Adrenal gland (tissue), 12 donors: ENCODE measurements around the gene KPNA1. TPM values are rescaled to one million over a fixed set of nuclear protein-coding genes. Genes with fewer than 3 reads are reported as not detected.

Experiments
- DNase-seq, 7 donors: peaks; one replicate each; pipeline ENCODE4 v3.0.0-alpha.2; 2019 to 2020
- H3K27ac ChIP-seq, 5 donors: fragments of 200-600 bp; sonication (generic) in 4 of 5; 1 replicate in 3 of 5; 2 replicates in 2 of 5; pipeline versions ENCODE4 v1.5.1 to v1.8.0; 2016 to 2020; ENCODE audit warnings: mild to moderate bottlenecking in 1 of 5
- H3K27me3 ChIP-seq: fragments of 200-600 bp; 2 replicates; pipeline ENCODE4 v1.8.0; 2021
- H3K36me3 ChIP-seq, 2 donors: fragments of 200-600 bp; replicated peaks in 1 of 2; 1 replicate in 1 of 2; 2 replicates in 1 of 2; pipeline versions ENCODE4 v1.5.1 to v1.8.0; 2018 to 2022
- H3K4me1 ChIP-seq, 2 donors: fragments of 200-600 bp; replicated peaks in 1 of 2; 1 replicate in 1 of 2; 2 replicates in 1 of 2; pipeline versions ENCODE4 v1.5.1 to v1.8.0; 2018 to 2021
- H3K4me3 ChIP-seq, 4 donors: fragments of 200-600 bp; sonication (generic) in 3 of 4; one replicate each; pipeline ENCODE4 v1.5.1; 2016 to 2018
- H3K9me3 ChIP-seq, 3 donors: fragments of 200-600 bp; sonication (generic) in 1 of 3; replicated peaks in 1 of 3; 1 replicate in 2 of 3; 2 replicates in 1 of 3; pipeline versions ENCODE4 v1.5.1 to v1.8.0; 2016 to 2021
- POLR2A ChIP-seq, 2 donors: fragments of 450-650 bp; IDR thresholded peaks; one replicate each; pipeline ENCODE4 v1.6.1; 2017; ENCODE audit warnings: antibody characterized with exemption in 2 of 2, mild to moderate bottlenecking in 2 of 2, moderate library complexity in 1 of 2
- WGBS, 4 donors: extraction: QIAGEN DNeasy Blood & Tissue Kit in 2 of 4; methylation state at CpG; one replicate each; pipeline versions ENCODE4 v1.1.5 to v1.1.7; 2013 to 2017; 5-methylcytosine and 5-hydroxymethylcytosine counted together
- intact Hi-C, 2 donors: fragments of 100-400 bp; cut with DNase I; formaldehyde crosslinking; loops; one replicate each; pipeline versions ENCODE4 v1.14.1 to v1.15.0; 2022 to 2023
- polyA plus RNA-seq, 3 donors: library from polyadenylated mRNA; stranded (reverse); fragments of 200-250 nt in 2 of 3; fragments of 350-450 nt in 1 of 3; fragmentation: Illumina TruSeq in 1 of 3; extraction: RNeasy Lipid Tissue Mini Kit (QIAGEN cat#74804) in 1 of 3; gene quantifications; one replicate each; pipeline ENCODE4 v1.2.3, GENCODE V29; 2013 to 2014
- total RNA-seq, 9 donors: library from RNA; depleted of rRNA in 4 of 9; stranded (reverse); fragments of >200 nt in 4 of 9; fragments of 120-200 nt in 1 of 9; fragmentation: NEBNext Ultra II Directional in 1 of 9; extraction: Animal tissue kit (Norgen Biotek cat#: 25700) in 1 of 9; gene quantifications; one replicate each; pipeline versions ENCODE4 v1.1.0 to v1.2.4, GENCODE V29; 2013 to 2023
- TF ChIP-seq, protein P1 (sequence below), 6 experiments: fragments of 450-650 bp in 4 of 6; fragments of 200-600 bp in 2 of 6; sonication (generic) in 1 of 6; IDR thresholded peaks; 1 replicate in 5 of 6; 2 replicates in 1 of 6; pipeline versions ENCODE4 v1.5.1 to v1.8.0; 2016 to 2021; ENCODE audit warnings: antibody characterized with exemption in 6 of 6, mild to moderate bottlenecking in 2 of 6, moderate library complexity in 1 of 6
- donor health status: healthy with polysubstance abuse.
- donor health status: Bipolar disorder and iron deficiency.
- donor health status: DM: yes; HTN: yes; CAD: no.
- donor health status: DM: no; HTN: no; CAD: no.
- donor health status: DM: no; HTN: no; CAD: no.
- donor health status: DM: yes; HTN: yes; CAD: no.

KPNA1 gene
- total and polyA plus RNA-seq, 12 donors = 12.1 to 164 (median 44.0) TPM

DNA sequence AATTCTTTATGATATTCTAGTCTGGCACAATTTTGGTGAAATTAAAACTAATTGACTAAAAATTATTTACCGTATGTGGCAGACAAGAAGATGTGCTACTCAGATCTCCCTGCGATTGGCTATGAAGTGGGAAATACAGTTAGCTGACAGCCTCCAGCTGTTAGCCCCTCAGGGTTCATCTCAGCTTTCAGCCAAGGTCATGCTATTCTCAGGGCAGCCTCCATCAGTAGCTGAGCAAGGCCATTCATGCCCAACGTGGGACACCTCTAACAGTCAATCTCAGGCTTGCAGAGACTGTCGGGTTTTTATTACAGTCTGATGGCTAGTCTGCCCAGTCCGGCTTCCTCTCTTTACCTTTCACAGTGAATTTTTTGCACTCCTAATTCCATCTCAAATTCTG, 42.6 kb upstream of the KPNA1 start:
- TF ChIP-seq, protein P1, sequence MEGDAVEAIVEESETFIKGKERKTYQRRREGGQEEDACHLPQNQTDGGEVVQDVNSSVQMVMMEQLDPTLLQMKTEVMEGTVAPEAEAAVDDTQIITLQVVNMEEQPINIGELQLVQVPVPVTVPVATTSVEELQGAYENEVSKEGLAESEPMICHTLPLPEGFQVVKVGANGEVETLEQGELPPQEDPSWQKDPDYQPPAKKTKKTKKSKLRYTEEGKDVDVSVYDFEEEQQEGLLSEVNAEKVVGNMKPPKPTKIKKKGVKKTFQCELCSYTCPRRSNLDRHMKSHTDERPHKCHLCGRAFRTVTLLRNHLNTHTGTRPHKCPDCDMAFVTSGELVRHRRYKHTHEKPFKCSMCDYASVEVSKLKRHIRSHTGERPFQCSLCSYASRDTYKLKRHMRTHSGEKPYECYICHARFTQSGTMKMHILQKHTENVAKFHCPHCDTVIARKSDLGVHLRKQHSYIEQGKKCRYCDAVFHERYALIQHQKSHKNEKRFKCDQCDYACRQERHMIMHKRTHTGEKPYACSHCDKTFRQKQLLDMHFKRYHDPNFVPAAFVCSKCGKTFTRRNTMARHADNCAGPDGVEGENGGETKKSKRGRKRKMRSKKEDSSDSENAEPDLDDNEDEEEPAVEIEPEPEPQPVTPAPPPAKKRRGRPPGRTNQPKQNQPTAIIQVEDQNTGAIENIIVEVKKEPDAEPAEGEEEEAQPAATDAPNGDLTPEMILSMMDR (IDR thresholded peaks at IDR 0.05) = no peak
- no peak for TF ChIP-seq POLR2A (IDR thresholded peaks at IDR 0.05)
- no peak for DNase-seq
- Histone ChIP-seq H3K36me3 (peaks cover 0 to 66% of the 10 kb centered on the region in 2 donors), H3K4me1 (peaks cover 0 to 10% of the 10 kb centered on the region in 2 donors), H3K9me3 (no peaks in the 10 kb centered on the region), H3K4me3 (no peak overlapping the region), H3K27me3 (no peaks in the 10 kb centered on the region), H3K27ac (no peak overlapping the region)
- intact Hi-C loops = no loop called here
- 70 to 79% (median 74%) methylated on average over 5 of the region's 5 CpGs for WGBS, 4 donors

DNA sequence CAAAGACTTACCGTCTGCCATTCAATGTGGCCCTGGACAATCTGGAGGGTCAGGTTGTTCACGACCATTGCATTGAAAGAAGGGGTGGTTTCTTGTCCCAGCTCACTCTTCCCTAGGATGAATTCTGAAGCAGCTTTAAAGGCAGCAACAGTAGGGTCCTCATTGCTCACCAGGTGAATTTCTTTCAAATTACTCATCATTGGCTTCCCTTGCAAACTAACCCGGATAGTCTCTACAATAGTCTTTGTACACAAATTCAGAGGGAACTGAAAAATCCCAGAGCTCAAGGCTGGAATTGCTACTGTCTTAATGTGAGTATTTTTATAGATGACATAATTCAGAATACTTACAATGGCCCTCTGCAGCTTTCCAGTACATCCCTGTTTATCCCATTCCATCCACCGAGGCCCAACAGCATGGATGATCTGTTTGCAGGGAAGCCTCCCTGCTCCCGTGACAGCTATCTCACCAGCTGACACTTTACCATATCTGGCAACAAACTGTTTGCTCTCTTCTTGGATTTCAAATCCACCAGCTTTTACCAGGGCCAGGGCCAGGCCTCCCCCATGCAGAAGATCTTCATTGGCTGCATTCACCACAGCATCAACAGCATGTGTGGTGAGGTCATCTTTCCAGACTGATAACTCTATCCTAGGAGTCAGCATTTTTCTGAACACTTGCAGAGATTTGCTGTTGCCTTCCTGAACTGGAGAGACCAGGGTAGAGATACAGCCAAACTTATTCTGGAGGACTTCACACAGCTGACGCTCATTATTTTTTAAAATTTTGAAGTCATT, 40.7 kb upstream of the KPNA1 start:
- H3K4me1 ChIP-seq = peaks cover 0 to 9% of the 10 kb centered on the region in 2 donors
- no peak overlapping the region for H3K4me3 ChIP-seq
- H3K9me3 ChIP-seq = no peaks in the 10 kb centered on the region
- intact Hi-C loops = no loop called here
- no peak for DNase-seq
- no peak for TF ChIP-seq POLR2A (IDR thresholded peaks at IDR 0.05)
- TF ChIP-seq, protein P1 (IDR thresholded peaks at IDR 0.05) = no peak
- peaks cover 0 to 82% of the 10 kb centered on the region in 2 donors for H3K36me3 ChIP-seq
- no peaks in the 10 kb centered on the region for H3K27me3 ChIP-seq
- WGBS, 4 donors = 90 to 92% (median 92%) methylated on average over 6 of the region's 6 CpGs
- no peak overlapping the region for H3K27ac ChIP-seq

DNA sequence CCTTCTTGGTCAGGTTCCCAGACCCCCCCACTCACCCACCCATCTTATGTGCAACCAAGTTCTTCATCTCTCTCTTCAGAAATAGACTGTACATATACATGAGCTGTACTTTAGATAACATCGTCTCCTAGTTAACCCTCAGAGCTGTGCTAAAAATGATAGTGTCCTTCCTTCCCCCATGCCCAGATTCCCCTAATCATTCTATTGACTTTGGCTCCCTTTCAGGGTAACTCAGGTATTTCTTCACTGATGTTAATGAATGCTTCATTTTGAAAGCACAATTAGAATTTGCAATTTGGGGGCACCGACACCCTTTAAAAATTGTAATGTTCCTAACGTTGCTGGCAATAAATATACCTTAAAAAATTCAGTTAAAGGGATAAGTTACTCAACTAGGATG, 38.4 kb upstream of the KPNA1 start:
- intact Hi-C loops = no loop called here
- 61 to 89% (median 74%) methylated on average over 3 of the region's 3 CpGs for WGBS, 4 donors
- no peak for DNase-seq
- Histone ChIP-seq H3K4me3 (no peak overlapping the region), H3K4me1 (peaks cover 0 to 2% of the 10 kb centered on the region in 2 donors), H3K27ac (no peak overlapping the region), H3K27me3 (no peaks in the 10 kb centered on the region), H3K36me3 (peaks cover 0 to 84% of the 10 kb centered on the region in 2 donors), H3K9me3 (no peaks in the 10 kb centered on the region)
- TF ChIP-seq, protein P1 (IDR thresholded peaks at IDR 0.05) = no peak
- no peak for TF ChIP-seq POLR2A (IDR thresholded peaks at IDR 0.05)

DNA sequence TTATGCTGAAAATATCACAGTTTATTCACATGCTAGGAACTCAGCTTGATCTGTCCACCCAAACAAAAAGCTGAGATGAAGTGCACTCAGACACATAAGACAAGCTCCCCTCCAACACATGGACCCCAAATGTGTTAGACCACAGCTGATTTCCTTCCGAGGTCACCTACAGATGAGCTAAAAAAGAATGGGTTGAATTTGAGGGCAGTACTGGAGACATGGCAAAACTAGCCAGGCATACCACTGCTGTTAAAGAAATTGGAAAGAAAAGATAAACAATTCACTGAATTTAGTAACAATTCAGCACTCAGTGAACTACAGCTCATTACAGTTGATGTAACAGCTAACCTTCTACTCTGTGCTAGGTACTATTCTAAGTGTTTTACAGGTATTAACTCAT, 33.9 kb upstream of the KPNA1 start:
- Histone ChIP-seq H3K27ac (no peak overlapping the region), H3K4me1 (no peaks in the 10 kb centered on the region), H3K27me3 (no peaks in the 10 kb centered on the region), H3K36me3 (peaks cover 0 to 79% of the 10 kb centered on the region in 2 donors), H3K4me3 (no peak overlapping the region), H3K9me3 (no peaks in the 10 kb centered on the region)
- no peak for TF ChIP-seq POLR2A (IDR thresholded peaks at IDR 0.05)
- TF ChIP-seq, protein P1 (IDR thresholded peaks at IDR 0.05) = no peak
- WGBS, 4 donors = 92 to 95% (median 94%) methylated on average over 1 of the region's 1 CpG
- DNase-seq = no peak
- intact Hi-C loops = no loop called here
